GM21717 (cell line): ENCODE data around the gene ASB16.
"Not testable (repeated sequence)": the region's sequence is repeated elsewhere in the genome, so short reads cannot be mapped to it uniquely, and the experiment has no call there.

ENCODE experiments used
- ATAC-seq: cut with Tn5 transposase; IDR thresholded peaks from one replicate; pipeline ENCODE4 v1.9.1; 2021; ENCODE audit warnings: mild to moderate bottlenecking, moderate library complexity; ENCODE audit not compliant: unreplicated experiment

Gene ASB16

DNA sequence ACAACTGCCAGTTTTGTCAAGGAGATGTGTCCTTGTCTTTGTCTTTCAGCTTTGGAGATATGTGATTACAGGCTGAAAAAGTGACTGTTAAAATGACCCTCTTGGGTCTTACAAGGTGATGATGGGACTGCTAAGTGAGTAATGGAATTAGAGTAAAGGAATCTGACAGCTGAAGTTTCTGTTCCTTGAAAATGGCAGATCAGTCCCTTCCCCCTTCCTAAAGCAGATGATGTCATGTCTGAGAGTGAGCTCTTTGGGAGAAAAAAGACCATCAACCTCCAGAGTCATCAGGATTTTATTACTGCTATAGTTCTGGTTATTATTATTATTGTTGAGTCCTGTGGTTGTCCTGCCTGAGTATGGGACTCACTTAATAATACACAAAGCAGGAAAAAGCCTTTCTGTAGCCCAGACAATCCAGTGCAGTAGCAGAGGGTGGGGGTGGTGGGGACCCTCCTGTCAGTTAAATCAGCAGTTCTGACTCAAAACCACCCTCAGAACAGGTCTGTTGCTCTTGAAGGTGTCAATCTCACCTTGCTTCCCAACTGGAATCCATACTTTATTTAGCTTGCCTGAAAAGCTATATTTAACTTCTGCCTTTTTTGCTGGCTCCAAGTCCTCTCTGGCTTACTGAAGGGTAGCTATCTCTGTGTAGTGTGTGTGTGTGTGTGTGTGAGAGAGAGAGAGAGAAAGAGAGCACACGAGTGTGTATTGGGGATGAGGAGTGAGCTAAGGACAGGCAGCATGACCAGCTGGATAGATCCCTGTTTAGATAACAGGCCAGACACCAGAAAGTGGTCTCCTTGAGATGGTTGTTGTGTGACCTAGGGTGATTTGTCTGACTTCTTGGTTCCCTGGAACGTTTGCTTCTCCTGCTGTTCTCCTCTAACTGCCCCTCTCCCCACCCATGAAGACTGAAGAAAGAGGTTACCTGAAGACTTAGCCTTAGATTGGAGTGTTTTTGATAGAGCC, 23.8 kb upstream of the ASB16 start:
- no peak for ATAC-seq

DNA sequence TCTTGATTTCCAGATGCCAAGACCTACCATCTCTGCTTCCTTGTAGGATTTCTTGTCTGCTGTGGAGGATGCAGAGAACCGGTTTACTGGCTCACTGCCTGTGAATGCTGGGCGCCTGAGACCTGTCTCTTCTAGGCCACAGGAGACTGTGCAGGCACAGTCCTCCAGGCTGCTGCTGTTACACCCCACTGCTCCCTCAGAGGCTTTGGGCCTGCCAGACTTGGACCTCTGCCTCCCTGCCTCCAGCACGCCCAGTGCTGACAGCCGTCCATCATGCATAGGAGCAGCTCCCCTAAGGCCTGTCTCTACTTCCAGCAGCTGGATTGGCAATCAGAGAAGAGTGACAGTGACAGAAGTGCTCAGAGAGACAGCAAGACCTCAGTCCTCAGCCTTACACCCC, 22.7 kb upstream of the ASB16 start:
- ATAC-seq, result no peak

DNA sequence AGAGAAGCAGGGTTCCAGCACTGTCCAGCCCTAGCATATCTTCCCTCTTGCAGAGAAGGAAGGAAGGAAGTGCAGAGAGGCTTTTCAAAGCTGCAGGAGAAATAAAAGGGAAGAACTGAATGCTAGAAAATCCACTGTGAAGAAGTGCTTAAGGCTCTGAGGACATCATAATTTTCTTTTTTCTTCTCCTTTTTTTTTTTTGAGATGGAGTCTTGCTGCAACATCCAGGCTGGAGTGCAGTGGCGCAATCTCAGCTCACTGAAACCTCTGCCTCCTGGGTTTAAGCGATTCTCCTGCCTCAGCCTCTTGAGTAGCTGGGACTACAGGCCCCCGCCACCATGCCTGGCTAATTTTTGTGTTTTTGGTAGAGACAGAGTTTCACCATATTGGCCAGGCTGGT, 21.4 kb upstream of the ASB16 start:
- ATAC-seq, result not testable (repeated sequence)

GRCh38 chr17:44149750-44150329, 20.7 kb upstream of the ASB16 start:
- no peak for ATAC-seq

- ATAC-seq, result no peak
Observed at GRCh38 chr17:44152875-44153274, 17.6 kb upstream of the ASB16 start.

DNA sequence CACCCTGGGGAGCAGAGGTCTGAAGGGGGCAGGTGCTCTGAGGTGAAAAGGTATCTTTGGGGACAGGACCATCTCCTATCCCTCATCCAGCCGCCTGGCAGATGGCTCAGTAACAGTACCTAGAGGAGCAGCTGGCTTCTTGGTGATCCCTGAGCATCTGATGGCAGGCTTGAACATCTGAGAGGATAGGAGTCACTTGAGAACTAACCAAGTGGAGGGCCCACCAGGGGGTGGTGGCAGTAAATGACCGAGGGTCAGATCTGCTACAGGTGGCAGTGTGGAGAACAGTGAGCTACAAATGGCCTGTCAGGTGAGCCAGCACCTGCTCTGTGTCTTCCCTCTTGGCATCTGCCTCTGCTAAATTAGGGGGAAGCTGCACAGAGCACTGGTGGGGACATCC, 15.0 kb upstream of the ASB16 start:
- ATAC-seq, result no peak

DNA sequence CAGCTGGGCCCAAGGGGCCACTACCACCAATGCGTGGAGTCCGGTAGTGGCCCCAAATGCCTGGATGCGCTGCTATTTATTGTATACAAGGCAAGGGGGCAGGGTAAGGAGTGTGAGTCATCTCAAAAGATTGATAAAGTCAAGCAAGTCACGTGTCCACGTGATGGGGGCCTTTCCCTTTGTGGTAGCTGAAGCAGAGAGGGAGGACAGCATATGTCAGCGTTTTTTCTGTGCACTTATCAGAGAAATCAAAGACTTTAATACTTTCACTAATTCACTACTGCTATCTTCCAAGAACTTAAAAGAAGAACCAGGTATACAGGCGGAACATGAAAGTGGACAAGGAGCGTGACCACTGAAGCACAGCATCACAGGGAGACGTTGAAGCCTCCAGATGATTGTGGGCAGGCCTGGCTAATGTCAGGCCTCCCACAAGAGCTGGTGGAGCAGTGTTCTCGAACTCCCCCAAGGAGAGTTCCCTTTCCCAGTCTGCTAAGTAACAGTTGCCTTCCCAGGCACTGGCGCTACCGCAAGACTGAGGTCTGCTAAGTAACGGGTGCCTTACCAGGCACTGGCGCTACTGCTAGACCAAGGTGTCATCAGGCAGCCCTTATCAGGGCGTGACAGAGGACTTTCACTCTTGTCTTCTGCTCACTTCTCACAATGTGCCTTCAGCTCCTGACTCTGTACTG, 10.8 kb upstream of the ASB16 start:
- no peak for ATAC-seq

DNA sequence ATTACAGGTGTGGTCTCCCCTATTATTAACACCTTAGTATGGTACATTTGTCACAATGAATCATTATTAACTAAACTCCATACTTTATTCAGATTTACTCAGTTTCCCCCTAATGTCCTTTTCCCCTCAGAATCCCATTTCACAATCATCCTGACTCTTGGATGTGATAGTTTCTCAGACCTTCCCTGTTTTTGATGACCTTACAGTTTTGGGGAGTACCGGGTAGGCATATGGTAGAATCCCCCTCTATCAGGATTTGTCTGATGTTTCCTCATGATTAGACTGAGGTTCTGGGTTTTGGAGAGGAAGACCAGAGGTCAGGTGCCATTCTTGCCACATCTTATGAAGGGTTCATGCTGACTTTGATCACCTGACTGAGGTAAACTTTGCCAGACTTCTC, 6.0 kb upstream of the ASB16 start:
- no peak for ATAC-seq

DNA sequence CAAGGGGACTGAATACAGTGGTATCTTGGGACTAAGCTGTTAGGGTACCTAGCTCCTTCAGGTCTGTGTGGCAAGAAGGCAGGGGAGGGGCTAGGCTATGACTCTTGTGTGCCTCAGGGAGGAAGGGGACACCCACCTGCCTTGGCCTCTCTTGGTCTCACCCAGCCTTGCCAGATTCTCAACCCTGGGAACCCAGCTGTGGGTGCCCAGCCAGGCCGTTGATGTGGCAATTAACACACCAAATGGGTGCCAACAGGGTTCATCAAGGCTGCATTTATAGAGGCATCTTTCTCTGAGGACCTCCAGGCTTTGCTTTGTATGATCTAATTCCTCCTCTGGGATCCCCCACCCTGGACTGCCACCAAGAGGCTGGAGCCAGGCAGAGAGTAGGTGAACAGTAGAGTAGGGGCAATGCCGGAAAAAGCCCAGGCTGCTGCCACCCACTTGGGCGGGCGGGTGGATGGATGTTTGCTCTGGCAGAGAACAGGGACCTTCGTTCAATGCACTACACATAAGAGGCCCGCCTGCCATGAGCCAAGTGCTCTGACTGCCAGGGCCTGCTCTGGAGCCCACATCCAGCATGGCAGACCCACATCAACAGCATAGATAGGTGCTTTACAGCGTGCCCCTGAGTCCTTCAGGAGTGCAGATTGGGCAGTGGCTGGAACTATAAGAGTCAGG, 3.2 kb upstream of the ASB16 start:
- ATAC-seq, result no peak

DNA sequence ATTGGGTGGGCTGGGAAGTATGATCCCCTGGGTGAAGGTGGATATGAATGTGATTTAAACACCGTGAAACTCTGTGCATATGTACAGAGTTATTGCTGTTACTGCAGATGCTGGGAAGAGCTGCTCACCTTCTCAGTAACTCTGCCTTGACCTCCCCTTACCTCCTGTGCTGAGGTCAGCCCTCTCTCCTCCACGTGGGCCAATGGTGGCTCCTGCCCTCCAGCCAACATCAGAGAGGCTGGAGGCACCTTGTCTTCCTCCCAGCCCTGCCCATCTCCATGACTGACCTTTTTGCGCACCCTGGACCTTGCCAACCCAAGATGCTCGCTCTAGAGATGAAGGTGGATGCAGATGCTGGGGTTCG, 387 bp upstream of the ASB16 start:
- ATAC-seq, result no peak

DNA sequence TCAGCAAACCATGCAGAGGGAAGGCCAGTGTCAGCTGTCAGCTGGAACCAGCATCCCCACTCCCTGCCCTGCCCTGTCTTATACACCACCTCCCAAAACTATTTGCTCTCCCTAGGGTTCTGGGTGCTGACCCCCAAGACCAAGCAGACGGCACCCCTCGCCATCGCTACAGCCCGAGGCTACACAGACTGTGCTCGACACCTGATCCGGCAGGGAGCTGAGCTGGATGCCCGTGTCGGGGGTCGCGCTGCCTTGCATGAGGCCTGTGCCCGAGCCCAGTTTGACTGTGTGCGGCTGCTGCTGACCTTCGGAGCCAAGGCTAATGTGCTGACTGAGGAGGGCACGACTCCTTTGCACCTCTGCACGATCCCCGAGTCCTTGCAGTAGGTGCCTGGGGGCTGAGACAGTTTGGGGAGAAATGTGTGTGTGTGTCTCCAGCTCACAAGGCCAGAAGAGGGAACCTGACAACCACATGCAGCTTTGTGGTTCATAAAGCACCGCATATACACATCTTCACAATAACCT, 1.5 kb downstream of the ASB16 start:
- no peak for ATAC-seq

GRCh38 chr17:44174427-44174826, 3.9 kb downstream of the ASB16 start:
- ATAC-seq, result no peak

DNA sequence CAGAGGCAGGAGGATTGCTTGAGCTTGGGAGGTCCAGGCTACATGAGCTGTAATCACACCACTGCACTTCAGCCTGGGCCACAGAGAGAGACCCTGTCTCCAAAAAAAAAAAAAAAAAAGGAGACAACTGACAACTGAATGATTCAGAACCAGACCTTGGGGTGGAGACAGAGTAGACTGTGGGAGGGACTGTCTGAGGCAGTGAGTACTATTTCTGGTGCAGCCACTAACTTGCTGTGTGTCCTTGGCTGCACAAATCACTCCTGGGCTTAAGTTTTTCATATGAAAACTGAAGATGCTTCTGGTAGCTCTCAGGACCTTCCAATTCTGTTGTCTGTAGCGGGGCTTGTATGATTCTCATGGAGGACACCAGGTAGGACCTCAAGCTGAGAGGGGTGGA, 5.8 kb downstream of the ASB16 start:
- no peak for ATAC-seq

GRCh38 chr17:44176671-44177501, 6.4 kb downstream of the ASB16 start:
- no peak for ATAC-seq

DNA sequence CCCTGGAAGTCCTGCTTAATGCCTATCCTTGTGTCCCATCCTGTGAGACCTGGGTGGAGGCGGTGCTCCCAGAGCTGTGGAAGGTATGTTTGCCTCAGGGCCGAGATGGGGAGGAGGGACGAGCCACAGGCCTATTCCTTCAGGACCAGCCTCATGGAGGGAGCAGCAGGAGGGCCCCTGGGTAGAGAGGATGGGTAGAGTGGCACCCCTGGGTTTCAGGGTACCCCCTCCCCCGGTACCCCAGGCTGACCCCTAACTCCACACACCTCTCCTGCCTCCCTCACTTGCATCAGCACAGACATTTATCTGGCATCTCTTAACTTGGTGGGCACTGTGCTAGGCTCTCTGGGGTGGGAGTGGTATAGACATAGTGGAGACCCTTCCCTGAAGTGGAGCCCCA, 7.1 kb downstream of the ASB16 start:
- no peak for ATAC-seq

- no peak for ATAC-seq
Observed at GRCh38 chr17:44178133-44178532, 7.6 kb downstream of the ASB16 start.

DNA sequence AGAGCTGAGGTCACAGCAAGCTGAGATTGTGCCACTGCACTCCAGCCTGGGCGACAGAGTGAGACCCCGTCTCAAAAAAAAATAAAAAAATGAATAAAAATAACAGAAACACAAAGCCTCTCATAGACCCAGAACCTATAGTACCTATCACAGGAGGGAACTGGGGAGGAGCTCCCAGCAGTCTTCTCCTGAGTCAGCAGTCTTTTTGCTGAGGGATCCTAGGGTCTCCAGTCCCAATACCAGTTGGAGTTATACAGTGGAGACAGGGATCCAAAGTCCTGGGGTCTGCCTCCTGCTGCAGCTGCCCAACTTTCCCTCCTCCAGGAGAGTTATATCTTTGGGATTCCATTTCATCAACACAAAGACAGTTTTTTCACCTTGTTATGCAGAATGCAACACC, 12.5 kb downstream of the ASB16 start:
- ATAC-seq, result no peak

DNA sequence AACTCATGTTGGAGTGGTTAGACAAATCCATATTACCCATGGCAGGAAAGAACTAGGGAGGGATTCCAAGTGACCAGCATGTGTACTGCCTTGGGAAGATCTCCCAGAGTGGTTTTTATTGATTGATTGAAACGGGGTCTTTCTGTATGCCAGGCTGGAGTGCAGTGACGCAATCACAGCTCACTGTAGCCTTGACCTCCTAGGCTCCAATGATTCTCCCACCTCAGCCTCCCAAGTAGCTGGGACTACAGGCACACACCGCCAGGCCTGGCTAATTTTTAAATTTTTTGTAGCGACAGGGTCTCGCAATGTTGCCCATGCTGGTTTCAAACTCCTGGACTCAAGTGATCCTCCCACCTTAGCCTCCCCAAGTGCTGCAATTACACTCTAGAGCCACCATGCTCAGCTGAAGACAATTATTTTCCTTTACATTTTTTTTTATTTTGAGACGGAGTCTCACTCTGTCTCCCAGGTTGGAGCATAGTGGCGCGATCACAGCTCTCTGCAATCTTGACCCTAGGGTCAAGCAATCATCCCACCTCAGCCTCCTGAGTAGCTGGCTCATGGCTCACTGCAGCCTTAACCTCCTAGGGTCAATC, 13.8 kb downstream of the ASB16 start:
- ATAC-seq, result no peak

GRCh38 chr17:44186307-44187130, 16.0 kb downstream of the ASB16 start, which contains the start of gene TMUB2:
TSS of gene TMUB2 (plus strand) at chr17:44186972. CDS start at chr17:44187709, 737 bp downstream.
- peak; percentile 76 for ATAC-seq
